HepG2 (cell line): ENCODE data around the gene NUP214. TPM values are rescaled to one million over a fixed set of nuclear protein-coding genes. Genes with fewer than 3 reads are reported as not detected.

Source experiments
- ATAC-seq: fragments of 200-7000 bp; cut with Tn5 transposase; 3 replicates; pipeline ENCODE4 v1.9.1; 2020; ENCODE audit warnings: mild to moderate bottlenecking, moderate library complexity
- BruUV-seq: library from RNA; stranded (reverse); fragments of 400-500 nt; replicated peaks from 2 replicates; lab custom pipeline; 2021; lab: Mats Ljungman, UMichigan
- CTCF ChIA-PET: fragments of 300-600 bp; formaldehyde crosslinking; extraction: SDS; loops from one replicate; lab custom pipeline; 2021; ENCODE audit warnings: low total read pairs, inconsistent platforms, low intra/inter-chr PET ratio; lab: Yijun Ruan, JAX
- POLR2A ChIA-PET: fragments of 350-600 bp; sonication (Branson Sonifier 250); formaldehyde crosslinking; loops from one replicate; lab custom pipeline; 2020; ENCODE audit warnings: antibody characterized with exemption, inconsistent platforms; lab: Yijun Ruan, JAX
- DNase-seq: peaks from one replicate; pipeline ENCODE4 v3.0.0-alpha.2; 2015; ENCODE audit warnings: low spot score
- FAIRE-seq: peaks from 3 replicates; lab custom pipeline; 2011; peaks lifted over from hg19 to GRCh38; lab: Jason Lieb, UNC
- H2AFZ ChIP-seq: one replicate; pipeline ENCODE4 v1.6.1; 2011; ENCODE audit warnings: low read length, inconsistent platforms
- H3K27ac ChIP-seq: fragments of 300-600 bp; 3 replicates; pipeline ENCODE4 v1.8.0; 2011; ENCODE audit warnings: mixed run types, mild to moderate bottlenecking, mixed read lengths, low read length, inconsistent platforms; ENCODE audit not compliant: insufficient read depth; ENCODE audit errors: extremely low read length
- H3K27me3 ChIP-seq, 2 experiments: fragments of 200-600 bp in 1 of 2; 2 replicates in 1 of 2; 3 replicates in 1 of 2; pipeline versions ENCODE4 v1.6.0 to v1.8.0; 2011; ENCODE audit warnings: low read length in 2 of 2, mild to moderate bottlenecking in 2 of 2, moderate library complexity in 2 of 2, inconsistent platforms in 1 of 2; ENCODE audit not compliant: insufficient read depth in 2 of 2, control insufficient read depth in 1 of 2
- H3K36me3 ChIP-seq, 2 experiments: fragments of 200-600 bp in 1 of 2; replicated peaks in 1 of 2; 2 replicates in 1 of 2; 3 replicates in 1 of 2; pipeline versions ENCODE4 v1.5.1 to v1.8.0; 2011; ENCODE audit warnings: low read length in 2 of 2, inconsistent platforms in 1 of 2; ENCODE audit not compliant: insufficient read depth in 2 of 2, control insufficient read depth in 1 of 2
- H3K4me1 ChIP-seq: 2 replicates; pipeline ENCODE4 v1.5.1; 2012; ENCODE audit warnings: low read length, inconsistent platforms; ENCODE audit not compliant: insufficient read depth
- H3K4me2 ChIP-seq: 2 replicates; pipeline ENCODE4 v1.6.0; 2011; ENCODE audit warnings: low read depth, low read length, inconsistent platforms
- H3K4me3 ChIP-seq, 3 experiments: fragments of 200-600 bp in 1 of 3; sonication (generic), shearing (Covaris generic) in 1 of 3; replicated peaks in 1 of 3; 2 replicates each; pipeline ENCODE4 v1.5.1; 2011 to 2016; ENCODE audit warnings: low read length in 3 of 3, inconsistent platforms in 2 of 3, low read depth in 2 of 3, mild to moderate bottlenecking in 2 of 3, control low read depth in 1 of 3, mixed read lengths in 1 of 3; ENCODE audit not compliant: insufficient read depth in 1 of 3
- H3K79me2 ChIP-seq: one replicate; pipeline ENCODE4 v1.6.1; 2011; ENCODE audit warnings: low read length, inconsistent platforms; ENCODE audit not compliant: insufficient read depth
- H3K9ac ChIP-seq: 2 replicates; pipeline ENCODE4 v1.6.0; 2011; ENCODE audit warnings: mild to moderate bottlenecking, low read depth, low read length, inconsistent platforms; ENCODE audit not compliant: insufficient read depth
- H3K9me3 ChIP-seq: 2 replicates; pipeline ENCODE4 v1.5.1; 2012; ENCODE audit warnings: mild to moderate bottlenecking, low read length
- H4K20me1 ChIP-seq: 2 replicates; pipeline ENCODE4 v1.6.0; 2011; ENCODE audit warnings: inconsistent platforms, mild to moderate bottlenecking, low read length, moderate library complexity; ENCODE audit not compliant: insufficient read depth
- MIXL1 ChIP-seq: IDR thresholded peaks from 2 replicates; pipeline ENCODE4 v1.6.1; 2016
- ZMYM4 ChIP-seq: sonication (generic); formaldehyde crosslinking; IDR thresholded peaks from 2 replicates; pipeline ENCODE4 v1.8.1; 2023; ENCODE audit warnings: mild to moderate bottlenecking, missing genetic modification reagents
- ZNF570 ChIP-seq: sonication (generic); formaldehyde crosslinking; IDR thresholded peaks from 2 replicates; pipeline ENCODE4 v1.4.0; 2020; ENCODE audit warnings: mild to moderate bottlenecking, missing genetic modification reagents, borderline replicate concordance
- ZNF879 ChIP-seq: sonication (generic); formaldehyde crosslinking; IDR thresholded peaks from 2 replicates; pipeline ENCODE4 v1.8.1; 2023; ENCODE audit warnings: missing genetic modification reagents
- WGBS: methylation state at CpG from one replicate; pipeline ENCODE4 v1.1.6; 2017; ENCODE audit warnings: low lambda C conversion rate; 5-methylcytosine and 5-hydroxymethylcytosine counted together
- in situ Hi-C: cut with HindIII; loops from 2 replicates; pipeline ENCODE4 v1.10.0; 2017; ENCODE audit warnings: low pct_unique_long_range_greater_than_20kb; ENCODE audit not compliant: extremely low pct_ligation_motif_present
- intact Hi-C: fragments of 100-400 bp; cut with micrococcal nuclease; formaldehyde crosslinking; loops from one replicate; pipeline ENCODE4 v1.10.0; 2022; ENCODE audit not compliant: unreplicated experiment
- polyA plus RNA-seq, 8 experiments: library from polyadenylated mRNA; depleted of rRNA in 3 of 8; stranded (reverse) in 7 of 8; unstranded in 1 of 8; fragments of >200 nt; fragmentation: Illumina TruSeq in 4 of 8; extraction: Trizol in 4 of 8; gene quantifications; 2 replicates each; pipeline versions ENCODE4 v1.2.1 to v1.2.3, GENCODE V29; 2011 to 2016; ENCODE audit warnings: low read depth in 4 of 8, missing spikeins in 1 of 8, mixed read lengths in 1 of 8; ENCODE audit not compliant: insufficient read depth in 1 of 8
- total RNA-seq, 5 experiments: library from RNA; depleted of rRNA; stranded (reverse); fragments of >200 nt; fragmentation: Illumina TruSeq; extraction: Trizol; gene quantifications; 2 replicates each; pipeline ENCODE4 v1.2.3, GENCODE V29; 2016; ENCODE audit warnings: low read depth in 1 of 5
- TF ChIP-seq, protein P1 (sequence below): sonication (generic); formaldehyde crosslinking; IDR thresholded peaks from 2 replicates; pipeline ENCODE4 v1.4.0; 2020; ENCODE audit warnings: missing genetic modification reagents, borderline replicate concordance
- TF ChIP-seq, protein P2 (sequence below): sonication (generic); formaldehyde crosslinking; IDR thresholded peaks from 2 replicates; pipeline ENCODE4 v1.5.1; 2020; ENCODE audit warnings: mild to moderate bottlenecking, missing genetic modification reagents, moderate library complexity

Gene NUP214
- total and polyA plus RNA-seq, 2 of the 13 experiments (the other 11 are each of a cell fraction or from before 2014, with no cell fraction given) = 8.4 to 16.0 TPM

DNA sequence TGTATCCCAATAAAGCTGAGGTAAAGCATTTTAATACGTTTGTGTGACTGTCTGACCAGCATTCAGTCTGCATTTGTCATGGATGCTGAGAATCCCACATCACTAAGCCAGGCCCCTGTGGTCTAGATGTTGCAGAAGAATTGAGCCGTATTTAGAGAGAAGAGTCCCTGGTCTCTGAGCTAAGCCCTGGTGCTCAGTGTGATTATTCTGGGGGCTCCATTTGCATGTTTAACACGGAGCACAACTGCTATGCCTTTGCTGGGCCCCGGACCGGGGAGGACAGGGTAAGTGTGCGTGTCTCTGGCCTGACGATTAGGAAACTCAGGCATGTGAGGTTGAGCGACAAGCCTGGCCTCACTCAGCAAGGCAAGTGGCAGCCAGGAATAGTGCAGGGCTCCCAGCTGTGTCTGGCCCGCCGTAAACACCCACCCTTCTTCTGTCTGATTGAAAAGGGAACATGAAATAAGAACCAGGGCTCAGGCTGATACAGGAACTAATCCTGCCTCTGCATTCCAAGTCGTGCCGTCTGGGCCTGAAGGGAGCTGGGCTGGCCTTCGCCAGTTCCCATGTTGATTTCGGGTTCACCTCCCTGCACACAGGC is 128.6 kb downstream of the NUP214 start:
- H3K4me3 ChIP-seq = no peak overlapping the region
- H3K27ac ChIP-seq = no peak overlapping the region
- TF ChIP-seq MIXL1 (CRISPR knock-in tag) (no peak), ZNF879 (CRISPR knock-in tag) (no peak), ZNF570 (CRISPR knock-in tag) (no peak), ZMYM4 (CRISPR knock-in tag) (no peak)
- TF ChIP-seq, protein P1, sequence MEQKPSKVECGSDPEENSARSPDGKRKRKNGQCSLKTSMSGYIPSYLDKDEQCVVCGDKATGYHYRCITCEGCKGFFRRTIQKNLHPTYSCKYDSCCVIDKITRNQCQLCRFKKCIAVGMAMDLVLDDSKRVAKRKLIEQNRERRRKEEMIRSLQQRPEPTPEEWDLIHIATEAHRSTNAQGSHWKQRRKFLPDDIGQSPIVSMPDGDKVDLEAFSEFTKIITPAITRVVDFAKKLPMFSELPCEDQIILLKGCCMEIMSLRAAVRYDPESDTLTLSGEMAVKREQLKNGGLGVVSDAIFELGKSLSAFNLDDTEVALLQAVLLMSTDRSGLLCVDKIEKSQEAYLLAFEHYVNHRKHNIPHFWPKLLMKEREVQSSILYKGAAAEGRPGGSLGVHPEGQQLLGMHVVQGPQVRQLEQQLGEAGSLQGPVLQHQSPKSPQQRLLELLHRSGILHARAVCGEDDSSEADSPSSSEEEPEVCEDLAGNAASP (CRISPR knock-in tag) = no peak
- TF ChIP-seq, protein P2, sequence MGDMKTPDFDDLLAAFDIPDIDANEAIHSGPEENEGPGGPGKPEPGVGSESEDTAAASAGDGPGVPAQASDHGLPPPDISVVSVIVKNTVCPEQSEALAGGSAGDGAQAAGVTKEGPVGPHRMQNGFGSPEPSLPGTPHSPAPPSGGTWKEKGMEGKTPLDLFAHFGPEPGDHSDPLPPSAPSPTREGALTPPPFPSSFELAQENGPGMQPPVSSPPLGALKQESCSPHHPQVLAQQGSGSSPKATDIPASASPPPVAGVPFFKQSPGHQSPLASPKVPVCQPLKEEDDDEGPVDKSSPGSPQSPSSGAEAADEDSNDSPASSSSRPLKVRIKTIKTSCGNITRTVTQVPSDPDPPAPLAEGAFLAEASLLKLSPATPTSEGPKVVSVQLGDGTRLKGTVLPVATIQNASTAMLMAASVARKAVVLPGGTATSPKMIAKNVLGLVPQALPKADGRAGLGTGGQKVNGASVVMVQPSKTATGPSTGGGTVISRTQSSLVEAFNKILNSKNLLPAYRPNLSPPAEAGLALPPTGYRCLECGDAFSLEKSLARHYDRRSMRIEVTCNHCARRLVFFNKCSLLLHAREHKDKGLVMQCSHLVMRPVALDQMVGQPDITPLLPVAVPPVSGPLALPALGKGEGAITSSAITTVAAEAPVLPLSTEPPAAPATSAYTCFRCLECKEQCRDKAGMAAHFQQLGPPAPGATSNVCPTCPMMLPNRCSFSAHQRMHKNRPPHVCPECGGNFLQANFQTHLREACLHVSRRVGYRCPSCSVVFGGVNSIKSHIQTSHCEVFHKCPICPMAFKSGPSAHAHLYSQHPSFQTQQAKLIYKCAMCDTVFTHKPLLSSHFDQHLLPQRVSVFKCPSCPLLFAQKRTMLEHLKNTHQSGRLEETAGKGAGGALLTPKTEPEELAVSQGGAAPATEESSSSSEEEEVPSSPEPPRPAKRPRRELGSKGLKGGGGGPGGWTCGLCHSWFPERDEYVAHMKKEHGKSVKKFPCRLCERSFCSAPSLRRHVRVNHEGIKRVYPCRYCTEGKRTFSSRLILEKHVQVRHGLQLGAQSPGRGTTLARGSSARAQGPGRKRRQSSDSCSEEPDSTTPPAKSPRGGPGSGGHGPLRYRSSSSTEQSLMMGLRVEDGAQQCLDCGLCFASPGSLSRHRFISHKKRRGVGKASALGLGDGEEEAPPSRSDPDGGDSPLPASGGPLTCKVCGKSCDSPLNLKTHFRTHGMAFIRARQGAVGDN (CRISPR knock-in tag) = peak; percentile 19; the same call in 1 of the 2 replicates
- TF ChIP-seq, all 625 proteins: peak for 1
- intact Hi-C loops = no loop called here
- Histone ChIP-seq H4K20me1 (no peaks in the 10 kb centered on the region), H3K27me3 (peaks cover 5 to 18% of the 10 kb centered on the region in 2 experiments; a peak in 4 of 5 replicates), H3K36me3 (no peaks in the 10 kb centered on the region), H3K4me2 (no peak overlapping the region), H3K4me1 (peaks cover 29% of the 10 kb centered on the region), H2AFZ (no peak overlapping the region), H3K9me3 (no peaks in the 10 kb centered on the region), H3K79me2 (no peaks in the 10 kb centered on the region), H3K9ac (no peak overlapping the region)
- POLR2A ChIA-PET = no interaction called here
- in situ Hi-C loops = no loop called here
- BruUV-seq = no TSS peak
- 50% methylated on average over 9 of the region's 14 CpGs for WGBS
- DNase-seq (no peak), FAIRE-seq (no peak), ATAC-seq (peak; percentile 55)
- CTCF ChIA-PET = no interaction called here
